Neural cell (in vitro differentiated cells): ENCODE results near the gene FLT3LG. TPM values are rescaled to one million over a fixed set of nuclear protein-coding genes. Genes with fewer than 3 reads are reported as not detected.

Experiments
- H2AFZ ChIP-seq: fragments of 200-600, 300-800 bp; sonication (generic), shearing (Covaris generic); 2 replicates; pipeline ENCODE4 v1.6.0; 2014; ENCODE audit warnings: low read depth, mild to moderate bottlenecking, antibody characterized with exemption, low read length, moderate library complexity
- H3F3A ChIP-seq: fragments of 200-600 bp; shearing (Covaris generic); 2 replicates; pipeline ENCODE4 v1.6.1; 2016; ENCODE audit warnings: mild to moderate bottlenecking, moderate library complexity, mixed read lengths, antibody characterized with exemption, low read length; ENCODE audit not compliant: insufficient read depth, poor library complexity, severe bottlenecking
- H3K27ac ChIP-seq: fragments of 200-600, 300-800 bp; sonication (generic), shearing (Covaris generic); 2 replicates; pipeline ENCODE4 v1.5.1; 2014; ENCODE audit warnings: mild to moderate bottlenecking, low read length, moderate library complexity
- H3K27me3 ChIP-seq: fragments of 300-800, 200-600 bp; sonication (generic), shearing (Covaris generic); 2 replicates; pipeline ENCODE4 v1.6.0; 2014; ENCODE audit warnings: mild to moderate bottlenecking, low read depth, low read length, moderate library complexity; ENCODE audit not compliant: insufficient read depth
- H3K36me3 ChIP-seq: fragments of 300-800, 200-600 bp; sonication (generic), shearing (Covaris generic); 2 replicates; pipeline ENCODE4 v1.5.1; 2014; ENCODE audit warnings: mild to moderate bottlenecking, antibody characterized with exemption, low read length, moderate library complexity; ENCODE audit not compliant: insufficient read depth
- H3K4me2 ChIP-seq: fragments of 300-800, 200-600 bp; sonication (generic), shearing (Covaris generic); 2 replicates; pipeline ENCODE4 v1.6.0; 2014; ENCODE audit warnings: mild to moderate bottlenecking, low read length
- H3K4me3 ChIP-seq: fragments of 300-800, 200-600 bp; sonication (generic), shearing (Covaris generic); 2 replicates; pipeline ENCODE4 v1.5.1; 2014; ENCODE audit warnings: mild to moderate bottlenecking, low read length, moderate library complexity
- H3K79me2 ChIP-seq: fragments of 200-600 bp; shearing (Covaris generic); replicated peaks from 2 replicates; pipeline ENCODE4 v1.6.0; 2014; ENCODE audit warnings: mild to moderate bottlenecking, low read length, moderate library complexity; ENCODE audit not compliant: insufficient read depth
- H3K9ac ChIP-seq: fragments of 300-800, 200-600 bp; sonication (generic), shearing (Covaris generic); 2 replicates; pipeline ENCODE4 v1.6.1; 2016; ENCODE audit warnings: mild to moderate bottlenecking, low read length, mixed read lengths
- H3K9me2 ChIP-seq: fragments of 200-600 bp; shearing (Covaris generic); 2 replicates; pipeline ENCODE4 v1.6.1; 2016; ENCODE audit warnings: mild to moderate bottlenecking, low read length, mixed read lengths; ENCODE audit not compliant: insufficient read depth
- H3K9me3 ChIP-seq: fragments of 200-600, 300-800 bp; sonication (generic), shearing (Covaris generic); 2 replicates; pipeline ENCODE4 v1.6.1; 2016; ENCODE audit warnings: mild to moderate bottlenecking, mixed run types, low read length, moderate library complexity, mixed read lengths
- H4K20me1 ChIP-seq: fragments of 200-600 bp; shearing (Covaris generic); 2 replicates; pipeline ENCODE4 v1.6.1; 2016; ENCODE audit warnings: mild to moderate bottlenecking, mixed run types; ENCODE audit not compliant: insufficient read depth
- EP300 ChIP-seq: fragments of 450-650 bp; conservative IDR thresholded peaks from 2 replicates; pipeline ENCODE4 v1.6.1; 2014; ENCODE audit warnings: antibody characterized with exemption, mild to moderate bottlenecking, moderate library complexity; ENCODE audit not compliant: poor library complexity, severe bottlenecking
- EZH2 ChIP-seq: fragments of 200-600, 300-800 bp; shearing (Covaris generic), sonication (generic); IDR thresholded peaks from 2 replicates; pipeline ENCODE4 v1.6.1; 2014; ENCODE audit warnings: antibody characterized with exemption, low read length, borderline replicate concordance, mild to moderate bottlenecking; ENCODE audit not compliant: insufficient read depth, poor library complexity, severe bottlenecking
- MXI1 ChIP-seq: fragments of 450-650 bp; conservative IDR thresholded peaks from 2 replicates; pipeline ENCODE4 v1.6.1; 2014; ENCODE audit warnings: antibody characterized with exemption, mild to moderate bottlenecking; ENCODE audit not compliant: poor library complexity, severe bottlenecking
- POLR2AphosphoS5 ChIP-seq: IDR thresholded peaks from 2 replicates; pipeline ENCODE4 v1.6.1; 2012
- RAD21 ChIP-seq: fragments of 450-650 bp; conservative IDR thresholded peaks from 2 replicates; pipeline ENCODE4 v1.6.1; 2014; ENCODE audit warnings: antibody characterized with exemption, mild to moderate bottlenecking, moderate library complexity
- SMC3 ChIP-seq: fragments of 450-650 bp; conservative IDR thresholded peaks from 2 replicates; pipeline ENCODE4 v1.6.1; 2014; ENCODE audit warnings: antibody characterized with exemption, mild to moderate bottlenecking, moderate library complexity; ENCODE audit not compliant: poor library complexity
- TAF1 ChIP-seq: IDR thresholded peaks from 2 replicates; pipeline ENCODE4 v1.6.1; 2012; ENCODE audit warnings: low read depth
- polyA plus RNA-seq: library from polyadenylated mRNA; depleted of rRNA; stranded (reverse); fragments of >200 nt; gene quantifications from 2 replicates; pipeline ENCODE4 v1.2.3, GENCODE V29; 2014
- TF ChIP-seq, protein P1 (sequence below): fragments of 450-650 bp; IDR thresholded peaks from 2 replicates; pipeline ENCODE4 v1.5.1; 2014; ENCODE audit warnings: antibody characterized with exemption, mild to moderate bottlenecking, moderate library complexity; ENCODE audit not compliant: poor library complexity, severe bottlenecking
- TF ChIP-seq, protein P2 (sequence below): IDR thresholded peaks from 2 replicates; pipeline ENCODE4 v1.6.1; 2012; ENCODE audit warnings: borderline replicate concordance

The FLT3LG gene
- polyA plus RNA-seq, 1 donor from 2014 or later, result not detected

DNA sequence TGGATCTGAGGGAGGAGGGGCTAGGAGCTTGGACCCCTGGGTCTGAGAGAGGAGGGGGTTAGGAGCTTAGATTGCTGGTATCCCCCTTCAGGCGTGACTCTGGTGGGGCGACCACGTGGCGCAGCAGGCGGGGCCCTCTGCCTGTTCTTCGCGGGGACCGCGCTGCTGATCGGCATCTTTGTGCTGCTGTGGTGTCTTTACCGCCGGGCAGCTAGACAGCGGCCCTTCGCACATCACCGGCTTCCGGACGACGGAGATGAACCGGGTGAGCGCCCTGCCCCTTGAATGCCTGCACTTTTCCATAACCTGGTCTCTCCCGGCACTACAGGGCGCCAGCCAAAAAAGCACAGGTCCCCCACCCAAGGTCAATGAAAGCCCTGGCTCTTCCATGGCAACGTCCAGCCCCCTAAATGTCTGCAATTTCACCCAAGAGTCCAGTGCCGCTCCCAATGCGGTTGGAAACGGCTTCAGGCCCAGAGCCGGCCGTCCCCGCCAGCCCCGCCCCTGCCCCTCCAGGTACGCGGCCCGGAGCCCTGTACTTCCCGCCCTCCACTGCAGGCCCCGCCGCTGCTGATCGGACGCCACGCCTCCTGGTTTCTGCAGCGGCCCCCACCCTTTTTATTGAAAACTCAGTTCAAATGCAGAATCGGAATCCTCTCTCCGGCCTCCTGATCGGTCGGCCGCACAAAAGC, 46.0 kb upstream of the FLT3LG start:
- no peak overlapping the region for H3K27ac ChIP-seq
- no peak overlapping the region for H3K4me2 ChIP-seq
- H3K27me3 ChIP-seq, result peaks cover 67% of the 10 kb centered on the region
- no peak overlapping the region for H2AFZ ChIP-seq
- H3K9me3 ChIP-seq, result peaks cover 8% of the 10 kb centered on the region
- no peaks in the 10 kb centered on the region for H3K79me2 ChIP-seq
- no peaks in the 10 kb centered on the region for H3K9me2 ChIP-seq
- no peak for TF ChIP-seq RAD21
- TF ChIP-seq EZH2, result no peak
- TF ChIP-seq SMC3, result no peak
- TF ChIP-seq POLR2AphosphoS5, result no peak
- no peak for TF ChIP-seq TAF1
- TF ChIP-seq, protein P1, sequence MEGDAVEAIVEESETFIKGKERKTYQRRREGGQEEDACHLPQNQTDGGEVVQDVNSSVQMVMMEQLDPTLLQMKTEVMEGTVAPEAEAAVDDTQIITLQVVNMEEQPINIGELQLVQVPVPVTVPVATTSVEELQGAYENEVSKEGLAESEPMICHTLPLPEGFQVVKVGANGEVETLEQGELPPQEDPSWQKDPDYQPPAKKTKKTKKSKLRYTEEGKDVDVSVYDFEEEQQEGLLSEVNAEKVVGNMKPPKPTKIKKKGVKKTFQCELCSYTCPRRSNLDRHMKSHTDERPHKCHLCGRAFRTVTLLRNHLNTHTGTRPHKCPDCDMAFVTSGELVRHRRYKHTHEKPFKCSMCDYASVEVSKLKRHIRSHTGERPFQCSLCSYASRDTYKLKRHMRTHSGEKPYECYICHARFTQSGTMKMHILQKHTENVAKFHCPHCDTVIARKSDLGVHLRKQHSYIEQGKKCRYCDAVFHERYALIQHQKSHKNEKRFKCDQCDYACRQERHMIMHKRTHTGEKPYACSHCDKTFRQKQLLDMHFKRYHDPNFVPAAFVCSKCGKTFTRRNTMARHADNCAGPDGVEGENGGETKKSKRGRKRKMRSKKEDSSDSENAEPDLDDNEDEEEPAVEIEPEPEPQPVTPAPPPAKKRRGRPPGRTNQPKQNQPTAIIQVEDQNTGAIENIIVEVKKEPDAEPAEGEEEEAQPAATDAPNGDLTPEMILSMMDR, result no peak
- TF ChIP-seq MXI1, result no peak
- TF ChIP-seq, protein P2, sequence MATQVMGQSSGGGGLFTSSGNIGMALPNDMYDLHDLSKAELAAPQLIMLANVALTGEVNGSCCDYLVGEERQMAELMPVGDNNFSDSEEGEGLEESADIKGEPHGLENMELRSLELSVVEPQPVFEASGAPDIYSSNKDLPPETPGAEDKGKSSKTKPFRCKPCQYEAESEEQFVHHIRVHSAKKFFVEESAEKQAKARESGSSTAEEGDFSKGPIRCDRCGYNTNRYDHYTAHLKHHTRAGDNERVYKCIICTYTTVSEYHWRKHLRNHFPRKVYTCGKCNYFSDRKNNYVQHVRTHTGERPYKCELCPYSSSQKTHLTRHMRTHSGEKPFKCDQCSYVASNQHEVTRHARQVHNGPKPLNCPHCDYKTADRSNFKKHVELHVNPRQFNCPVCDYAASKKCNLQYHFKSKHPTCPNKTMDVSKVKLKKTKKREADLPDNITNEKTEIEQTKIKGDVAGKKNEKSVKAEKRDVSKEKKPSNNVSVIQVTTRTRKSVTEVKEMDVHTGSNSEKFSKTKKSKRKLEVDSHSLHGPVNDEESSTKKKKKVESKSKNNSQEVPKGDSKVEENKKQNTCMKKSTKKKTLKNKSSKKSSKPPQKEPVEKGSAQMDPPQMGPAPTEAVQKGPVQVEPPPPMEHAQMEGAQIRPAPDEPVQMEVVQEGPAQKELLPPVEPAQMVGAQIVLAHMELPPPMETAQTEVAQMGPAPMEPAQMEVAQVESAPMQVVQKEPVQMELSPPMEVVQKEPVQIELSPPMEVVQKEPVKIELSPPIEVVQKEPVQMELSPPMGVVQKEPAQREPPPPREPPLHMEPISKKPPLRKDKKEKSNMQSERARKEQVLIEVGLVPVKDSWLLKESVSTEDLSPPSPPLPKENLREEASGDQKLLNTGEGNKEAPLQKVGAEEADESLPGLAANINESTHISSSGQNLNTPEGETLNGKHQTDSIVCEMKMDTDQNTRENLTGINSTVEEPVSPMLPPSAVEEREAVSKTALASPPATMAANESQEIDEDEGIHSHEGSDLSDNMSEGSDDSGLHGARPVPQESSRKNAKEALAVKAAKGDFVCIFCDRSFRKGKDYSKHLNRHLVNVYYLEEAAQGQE, result no peak
- TF ChIP-seq EP300, result no peak
- H4K20me1 ChIP-seq, result no peaks in the 10 kb centered on the region
- peak overlapping the region; percentile 24 for H3K4me3 ChIP-seq
- no peak overlapping the region for H3K9ac ChIP-seq
- H3F3A ChIP-seq, result no peaks in the 10 kb centered on the region
- no peaks in the 10 kb centered on the region for H3K36me3 ChIP-seq

DNA sequence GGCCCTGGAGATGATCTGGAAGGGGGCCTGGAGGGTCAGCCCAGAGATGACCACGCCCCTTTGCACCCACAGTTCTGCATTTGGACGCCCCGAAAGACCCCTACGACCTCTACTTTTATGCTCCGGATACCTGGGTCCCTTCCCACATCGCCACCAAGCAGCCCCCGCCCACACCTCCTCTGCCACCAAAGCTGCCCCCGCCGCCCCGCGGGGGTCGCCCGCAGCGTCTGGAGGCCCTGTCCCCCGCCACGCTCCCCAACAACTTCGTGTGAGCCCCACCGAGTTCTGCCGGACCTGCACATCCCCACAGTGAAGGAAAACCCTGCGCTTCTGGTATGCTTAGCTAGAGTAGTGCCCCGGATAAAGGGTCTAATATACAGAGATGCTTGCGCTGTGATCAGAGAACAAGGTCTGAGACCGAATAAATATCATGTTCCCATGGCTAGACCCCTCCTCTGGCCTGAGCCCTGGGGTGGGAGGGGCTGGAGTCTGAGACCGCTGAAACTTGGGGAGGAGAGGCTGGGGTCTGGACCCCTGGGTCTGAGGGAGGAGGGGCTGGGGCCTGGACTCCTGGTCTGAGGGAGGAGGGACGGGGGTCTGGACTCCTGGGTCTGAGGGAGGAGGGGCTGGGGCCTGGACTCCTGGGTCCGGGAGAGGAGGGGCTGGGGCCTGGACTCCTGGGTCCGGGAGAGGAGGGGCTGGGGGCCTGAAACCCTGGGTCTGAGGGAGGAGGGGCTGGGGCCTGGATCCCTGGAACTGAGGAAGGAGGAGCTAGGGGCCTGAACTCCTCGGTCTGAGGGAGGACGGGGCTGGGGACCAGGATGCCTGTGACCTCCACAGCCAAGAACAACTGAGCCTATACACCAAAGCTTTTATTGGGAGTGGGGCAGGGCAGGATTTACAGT, 45.2 kb upstream of the FLT3LG start:
- Histone ChIP-seq H3K9me3 (peaks cover 8% of the 10 kb centered on the region), H3K36me3 (no peaks in the 10 kb centered on the region), H3K4me3 (peak overlapping the region; percentile 24), H4K20me1 (no peaks in the 10 kb centered on the region), H3K4me2 (no peak overlapping the region), H3K9me2 (no peaks in the 10 kb centered on the region), H3K27ac (no peak overlapping the region), H3K9ac (no peak overlapping the region), H3K27me3 (peaks cover 67% of the 10 kb centered on the region), H3F3A (no peaks in the 10 kb centered on the region), H3K79me2 (no peaks in the 10 kb centered on the region), H2AFZ (no peak overlapping the region)
- TF ChIP-seq EZH2 (no peak), RAD21 (no peak), TAF1 (no peak), MXI1 (no peak), POLR2AphosphoS5 (no peak), EP300 (no peak), SMC3 (no peak)
- TF ChIP-seq, protein P1, result no peak
- TF ChIP-seq, protein P2, result no peak
